Stimulated activated CD8-positive, alpha-beta memory T cell treated with anti-CD3 and anti-CD28 coated beads, Interleukin-7, amount 100 ng/mL, for 48 hours (primary cell): Measurements from ENCODE around the gene LYPD8.

ENCODE experiments used
- DNase-seq, 2 donors: peaks; one replicate each; pipeline ENCODE4 v3.0.0-alpha.2; 2020; ENCODE audit warnings: low read depth in 1 of 2; ENCODE audit errors: extremely low read depth in 1 of 2

Gene LYPD8

GRCh38 chr1:248758352-248758751 lies 2.8 kb upstream of the LYPD8 start:
- no peak for DNase-seq

GRCh38 chr1:248757784-248758195 lies 2.2 kb upstream of the LYPD8 start:
- DNase-seq: no peak

GRCh38 chr1:248756636-248757035 lies 1.1 kb upstream of the LYPD8 start:
- DNase-seq: no peak

GRCh38 chr1:248756151-248756550 lies 592 bp upstream of the LYPD8 start:
- DNase-seq: no peak

- DNase-seq: no peak
These were observed 1.8 kb downstream of the LYPD8 start for GRCh38 chr1:248753708-248754280.

GRCh38 chr1:248753029-248753594 lies 2.4 kb downstream of the LYPD8 start:
- DNase-seq: no peak

- no peak for DNase-seq
These were observed 3.2 kb downstream of the LYPD8 start for GRCh38 chr1:248752161-248753028.

GRCh38 chr1:248751635-248752034 lies 3.9 kb downstream of the LYPD8 start:
- DNase-seq: no peak

GRCh38 chr1:248751142-248751541 lies 4.4 kb downstream of the LYPD8 start:
- DNase-seq: no peak

GRCh38 chr1:248750496-248750895 lies 5.1 kb downstream of the LYPD8 start:
- DNase-seq: no peak

- DNase-seq: no peak
These were observed 7.3 kb downstream of the LYPD8 start for GRCh38 chr1:248748211-248748610.

GRCh38 chr1:248740876-248741275 lies 14.7 kb downstream of the LYPD8 start:
- no peak for DNase-seq

GRCh38 chr1:248739572-248740205 lies 15.9 kb downstream of the LYPD8 start:
- no peak for DNase-seq

GRCh38 chr1:248737457-248737856 lies 18.1 kb downstream of the LYPD8 start:
- no peak for DNase-seq

- no peak for DNase-seq
These were observed 18.6 kb downstream of the LYPD8 start for GRCh38 chr1:248736977-248737376.

- no peak for DNase-seq
These were observed 22.0 kb downstream of the LYPD8 start for GRCh38 chr1:248733566-248733965.

- DNase-seq: no peak
These were observed 24.8 kb downstream of the LYPD8 start for GRCh38 chr1:248730507-248731335.

- no peak for DNase-seq
These were observed 41.3 kb downstream of the LYPD8 start for GRCh38 chr1:248714248-248714647.

GRCh38 chr1:248710305-248710900 lies 45.2 kb downstream of the LYPD8 start:
- DNase-seq: no peak

- DNase-seq: no peak
These were observed 51.0 kb downstream of the LYPD8 start for GRCh38 chr1:248704606-248705005.
